Activated CD8-positive, alpha-beta memory T cell treated with anti-CD3 and anti-CD28 coated beads, Interleukin-2, amount 50 U/mL, for 48 hours (primary cell): Measurements from ENCODE around the gene MBOAT2.

ENCODE experiments used
- DNase-seq: peaks from one replicate; pipeline ENCODE4 v3.0.0-alpha.2; 2020

The MBOAT2 gene

DNA sequence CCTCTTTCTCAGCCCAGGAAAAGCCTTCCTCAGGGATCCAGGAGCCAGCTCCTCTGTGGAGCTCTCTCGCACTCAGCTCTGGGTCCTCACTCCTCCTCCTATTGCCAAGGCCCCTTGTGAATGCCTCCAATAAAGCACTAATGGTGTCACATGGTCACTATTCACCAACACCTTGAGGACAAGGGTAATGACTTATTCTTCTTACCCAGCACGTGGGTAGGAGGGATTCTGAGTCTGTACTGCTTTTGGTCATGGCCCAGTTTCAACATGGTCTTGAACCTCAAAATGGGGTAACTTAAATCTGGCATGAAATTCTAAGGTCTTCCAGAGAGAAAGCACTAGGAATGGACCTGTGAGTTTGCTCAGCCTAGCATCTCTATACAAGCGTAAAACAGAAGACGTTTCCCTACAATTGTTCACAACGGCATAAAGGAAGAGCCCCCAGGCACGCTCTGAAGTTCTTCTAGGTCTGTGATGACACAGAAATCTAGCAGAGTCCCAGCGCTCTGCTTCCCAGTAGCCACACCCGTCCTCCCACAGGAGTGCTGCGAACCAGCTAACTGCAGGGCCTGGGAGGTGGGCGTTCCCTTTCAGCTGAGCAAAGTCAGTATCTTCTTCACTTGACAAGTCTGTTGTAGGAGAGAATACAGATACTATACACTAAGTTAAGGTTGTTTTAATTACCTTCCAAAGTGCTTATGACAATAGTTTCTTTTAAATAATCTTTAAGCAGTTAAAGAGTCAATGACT is 151.5 kb downstream of the MBOAT2 start:
- no peak for DNase-seq

DNA sequence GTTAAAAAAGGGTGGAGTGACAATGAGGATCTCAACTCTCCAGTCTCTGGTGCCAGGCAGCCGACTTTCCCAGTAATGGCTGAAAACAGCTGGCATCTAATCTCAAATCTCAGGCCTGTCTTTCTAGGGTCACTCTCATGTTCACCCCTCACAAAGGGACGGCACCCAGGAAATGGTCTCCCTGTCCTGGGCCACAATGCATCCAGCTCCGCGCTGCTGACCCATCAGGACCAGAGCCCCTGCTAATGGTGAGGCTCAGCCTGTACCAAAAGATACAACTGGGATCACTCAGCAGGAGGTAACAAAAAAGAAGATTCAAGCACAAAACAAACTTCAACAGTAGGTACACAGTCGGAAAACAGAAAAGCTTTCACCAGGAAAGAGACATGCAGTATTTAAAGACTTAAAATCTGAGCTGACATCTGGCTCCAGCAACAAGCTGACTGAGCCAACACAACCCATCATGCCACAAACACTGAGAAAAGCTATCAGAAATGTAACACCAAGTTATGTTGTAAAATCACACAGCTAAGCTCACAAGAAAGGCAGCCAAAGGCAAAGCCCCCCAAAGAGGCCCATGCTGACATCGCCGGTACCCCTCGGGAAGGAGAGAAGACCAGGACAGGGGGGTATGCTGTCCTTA is 152.5 kb downstream of the MBOAT2 start:
- DNase-seq = no peak

GRCh38 chr2:8849327-8849726 is 154.2 kb downstream of the MBOAT2 start:
- DNase-seq = no peak

DNA sequence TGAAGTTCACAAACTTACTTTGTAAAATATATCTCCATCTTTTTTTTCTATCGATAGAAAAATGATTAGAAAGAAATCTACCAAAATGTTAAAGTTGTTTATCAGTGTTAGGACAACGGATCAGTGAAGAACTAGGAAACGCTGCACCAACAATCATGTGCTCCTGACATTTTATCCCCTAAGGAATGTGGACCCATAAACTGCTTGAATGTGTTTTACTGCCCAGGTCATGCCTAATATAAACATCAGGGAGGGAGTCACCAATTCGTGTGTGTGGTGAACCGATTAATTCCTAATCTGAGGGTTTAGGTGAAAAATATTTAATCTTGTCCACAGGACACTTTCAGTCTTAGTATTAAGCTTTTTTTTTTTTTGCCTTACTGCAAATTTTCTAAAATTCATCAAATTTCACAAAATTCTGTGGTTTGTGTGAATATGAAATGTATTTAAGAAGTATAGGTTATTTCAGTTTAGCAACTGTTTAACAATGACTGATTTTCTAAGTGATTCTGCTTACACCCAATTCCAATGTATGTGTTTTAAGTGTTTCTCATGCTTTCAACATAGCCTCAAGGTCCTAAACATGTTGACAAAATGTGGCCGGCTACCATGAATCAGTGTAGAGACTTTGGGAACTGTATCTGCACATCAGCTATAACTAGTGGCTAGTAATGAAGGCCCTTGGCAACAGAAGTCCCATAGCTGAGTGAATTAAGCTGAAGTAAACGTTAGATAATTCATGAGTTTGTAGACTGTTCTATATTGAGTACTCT is 155.0 kb downstream of the MBOAT2 start:
- DNase-seq = no peak

- no peak for DNase-seq
These were observed 156.1 kb downstream of the MBOAT2 start for GRCh38 chr2:8847400-8847799.

GRCh38 chr2:8841932-8842331 is 161.6 kb downstream of the MBOAT2 start:
- no peak for DNase-seq

- DNase-seq = no peak
These were observed 162.9 kb downstream of the MBOAT2 start for GRCh38 chr2:8840475-8841091.

GRCh38 chr2:8839189-8839965 is 164.1 kb downstream of the MBOAT2 start:
- no peak for DNase-seq

GRCh38 chr2:8837795-8838140 is 165.7 kb downstream of the MBOAT2 start:
- DNase-seq = no peak

- peak; percentile 91 for DNase-seq
These were observed 166.3 kb downstream of the MBOAT2 start, which contains the start of gene KIDINS220 for GRCh38 chr2:8836971-8837794. TSS of gene KIDINS220 (minus strand) at chr2:8837613. CDS start at chr2:8827093, 10,520 bp downstream.

DNA sequence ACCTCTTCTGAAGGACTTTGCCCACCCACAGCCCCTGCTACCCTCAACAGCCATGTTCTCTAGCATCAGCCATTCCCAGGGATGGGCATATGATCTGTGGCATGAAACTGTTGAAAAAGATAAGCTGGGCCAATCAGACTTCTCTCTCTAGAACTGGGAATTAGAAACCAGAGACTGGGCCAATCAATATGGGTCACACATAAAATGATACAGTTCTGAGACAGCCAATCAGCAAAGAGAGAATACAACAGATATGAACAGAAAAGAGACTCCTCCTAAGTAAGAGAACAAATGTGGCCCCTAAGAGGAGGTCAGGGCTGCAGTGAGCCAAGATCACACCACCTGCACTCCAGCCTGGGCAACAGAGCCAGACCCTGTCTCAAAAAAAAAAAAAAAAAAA is 168.2 kb downstream of the MBOAT2 start:
- DNase-seq = no peak

DNA sequence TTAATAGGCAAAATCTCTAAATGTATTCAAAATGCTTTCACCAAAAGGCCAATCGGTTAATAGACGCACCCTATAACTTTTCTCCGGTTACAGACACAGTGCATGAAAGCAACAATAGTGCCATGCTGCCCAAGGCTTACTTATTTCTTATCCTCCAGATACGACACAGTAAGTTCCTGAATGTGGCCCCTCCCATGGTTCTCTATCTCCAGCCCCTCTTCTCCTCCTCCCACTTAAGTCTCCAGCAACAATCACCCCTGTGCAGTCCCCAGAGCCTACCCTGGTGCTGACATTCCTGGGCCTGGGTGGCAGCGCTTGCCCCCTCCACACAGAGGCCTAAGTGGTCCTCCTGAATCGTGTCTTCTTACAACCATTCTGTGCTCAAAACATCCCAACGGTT is 169.6 kb downstream of the MBOAT2 start:
- DNase-seq = no peak

DNA sequence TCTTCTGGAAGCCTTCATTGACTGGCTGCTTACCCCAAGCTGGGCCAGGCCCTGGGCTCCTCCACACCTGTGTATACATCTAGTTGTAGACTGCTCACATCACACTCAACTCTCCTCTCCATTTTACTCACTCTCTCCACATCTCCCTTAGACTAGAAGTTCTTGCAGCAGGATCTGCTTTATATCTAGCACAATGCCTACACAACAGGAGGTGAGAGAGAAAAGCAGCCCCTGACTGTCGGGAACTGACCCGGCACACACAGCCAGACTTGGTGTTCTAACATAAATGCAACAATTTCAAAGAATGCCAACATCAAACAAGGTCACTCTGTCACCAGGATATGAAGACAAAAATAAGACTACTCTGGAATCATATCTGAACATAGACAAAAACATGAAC is 172.0 kb downstream of the MBOAT2 start:
- DNase-seq = no peak

GRCh38 chr2:8827729-8828128 is 175.8 kb downstream of the MBOAT2 start:
- DNase-seq = no peak

DNA sequence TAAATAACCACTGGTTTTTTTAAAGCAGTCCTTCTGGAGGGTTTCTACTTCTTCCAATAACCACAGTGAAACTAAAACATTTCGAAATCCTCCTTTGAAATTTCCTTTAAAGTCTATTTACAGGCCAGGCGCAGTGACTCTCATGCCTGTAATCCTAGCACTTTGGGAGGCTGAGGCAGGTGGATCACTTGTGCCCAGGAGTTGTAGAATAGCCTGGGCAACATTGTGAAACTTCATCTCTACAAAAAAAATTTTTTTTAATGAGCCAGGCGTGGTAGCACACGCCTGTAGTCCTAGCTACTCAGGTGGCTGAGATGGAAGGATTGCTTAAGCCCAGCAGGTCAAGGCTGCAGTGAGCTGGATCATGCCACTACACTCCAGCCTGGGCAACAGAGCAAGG is 181.3 kb downstream of the MBOAT2 start:
- no peak for DNase-seq

DNA sequence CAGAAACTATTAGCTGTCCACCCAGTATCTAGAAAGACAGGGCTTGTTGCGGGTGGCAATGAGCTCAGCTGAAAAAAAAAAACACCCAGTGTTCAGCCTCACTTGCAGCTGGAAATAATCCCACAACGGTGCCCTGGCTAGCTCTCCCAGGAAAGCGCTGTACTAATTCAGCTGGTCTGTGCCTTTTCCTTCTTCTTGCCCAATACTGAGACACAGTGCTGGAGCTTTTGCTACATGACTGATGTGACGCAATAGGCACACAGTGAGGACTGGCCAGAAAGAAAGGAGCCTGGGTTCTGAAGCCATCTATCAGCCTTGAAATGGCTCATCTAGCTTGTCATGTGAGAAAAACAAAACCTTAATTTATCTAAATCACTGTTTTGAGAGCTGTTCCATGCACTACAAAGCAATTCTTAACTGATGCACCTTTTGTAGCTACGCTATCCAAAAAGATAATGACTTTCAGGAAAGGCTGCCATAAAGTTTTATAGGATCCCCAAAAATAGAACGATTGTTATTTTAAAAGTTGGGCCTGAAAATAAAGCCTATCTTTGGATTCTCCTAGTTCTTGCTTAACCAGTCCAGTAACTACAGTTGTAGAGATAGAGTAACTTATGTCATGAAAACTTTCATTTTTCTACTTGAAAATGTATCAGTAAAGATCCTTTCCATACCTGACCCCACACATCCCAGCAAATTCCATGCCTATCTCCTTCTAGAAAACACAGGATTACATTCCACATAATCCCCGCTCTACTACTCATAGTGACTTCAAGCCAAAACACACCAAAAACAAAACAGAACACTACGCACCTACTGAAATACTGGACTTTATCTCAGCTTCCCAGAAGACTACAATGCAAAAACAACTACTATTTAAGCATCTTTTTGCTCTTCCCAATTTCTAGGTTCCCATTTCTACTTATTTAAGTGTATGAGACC is 181.9 kb downstream of the MBOAT2 start:
- DNase-seq = no peak

- DNase-seq = no peak
These were observed 183.5 kb downstream of the MBOAT2 start for GRCh38 chr2:8819948-8820347.

DNA sequence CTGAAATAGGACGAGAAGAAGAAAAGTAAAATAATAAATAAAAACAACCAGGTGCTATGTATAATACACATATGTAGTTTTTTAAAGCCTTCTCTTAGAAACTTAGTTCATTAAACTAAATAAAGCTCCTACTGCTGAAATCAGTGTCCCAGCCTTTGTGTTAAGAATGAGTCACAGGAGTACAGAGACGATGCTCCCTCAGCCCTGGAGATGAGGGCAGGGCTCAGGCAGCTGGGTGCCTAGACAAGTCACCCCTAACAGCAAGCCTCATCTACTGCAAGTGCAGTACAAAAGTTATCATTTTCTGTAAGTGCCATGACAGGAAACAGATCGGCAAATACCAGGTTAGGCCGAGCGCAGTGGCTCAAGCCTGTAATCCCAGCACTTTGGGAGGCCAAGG is 184.3 kb downstream of the MBOAT2 start:
- DNase-seq = no peak

DNA sequence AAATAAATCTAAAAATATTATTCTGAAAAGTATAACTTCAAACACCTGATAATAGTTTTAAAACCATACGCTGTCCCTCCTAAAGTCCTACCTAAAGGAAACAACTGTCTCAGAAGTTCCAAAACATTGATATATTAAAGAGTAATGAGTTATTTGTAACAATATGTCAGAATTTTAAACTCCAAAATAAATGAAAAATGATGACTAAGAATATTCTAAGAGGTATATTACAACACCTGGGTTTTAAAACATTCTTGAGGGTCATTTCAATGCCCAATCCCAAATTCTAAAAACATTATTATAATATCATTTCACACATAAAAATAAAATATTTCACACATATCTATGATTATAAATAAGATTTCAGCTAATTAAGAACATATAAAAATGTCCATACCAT is 186.3 kb downstream of the MBOAT2 start:
- DNase-seq = no peak

- no peak for DNase-seq
These were observed 196.4 kb downstream of the MBOAT2 start for GRCh38 chr2:8806885-8807704.
